CD4-positive, alpha-beta T cell (primary cell): ENCODE results near the gene PADI1. TPM values are rescaled to one million over a fixed set of nuclear protein-coding genes. Genes with fewer than 3 reads are reported as not detected.

Experiments used
- ATAC-seq: fragments of 200-7000 bp; cut with Tn5 transposase; one replicate; pipeline ENCODE4 v1.10.0; 2022; ENCODE audit warnings: mild to moderate bottlenecking; ENCODE audit not compliant: poor library complexity
- CTCF ChIA-PET: fragments of 350-600 bp; sonication (Branson Sonifier 250); formaldehyde crosslinking; loops from one replicate; lab custom pipeline; 2021; ENCODE audit warnings: antibody characterized with exemption, inconsistent platforms; lab: Charles Lee
- POLR2A ChIA-PET: fragments of 350-600 bp; sonication (Branson Sonifier 250); formaldehyde crosslinking; loops from one replicate; lab custom pipeline; 2021; ENCODE audit warnings: antibody characterized with exemption, inconsistent platforms; lab: Charles Lee
- DNase-seq, 14 experiments: peaks; one replicate each; pipeline ENCODE4 v3.0.0-alpha.2; 2013 to 2020; ENCODE audit warnings: mixed read lengths in 2 of 14
- H3K27ac ChIP-seq, 2 donors: one replicate each; pipeline versions ENCODE4 v1.5.1 to v1.7.0; 2013; ENCODE audit warnings: low read length in 2 of 2, low read depth in 1 of 2, mild to moderate bottlenecking in 1 of 2
- H3K27me3 ChIP-seq, 2 experiments: 1 replicate in 1 of 2; 2 replicates in 1 of 2; pipeline versions ENCODE4 v1.6.1 to v1.7.0; 2013; ENCODE audit warnings: low read length in 2 of 2, control low read depth in 1 of 2, mild to moderate bottlenecking in 1 of 2, moderate library complexity in 1 of 2; ENCODE audit not compliant: insufficient read depth in 2 of 2, control insufficient read depth in 1 of 2
- H3K36me3 ChIP-seq: one replicate; pipeline ENCODE4 v1.6.1; 2013; ENCODE audit warnings: low read length, control low read depth; ENCODE audit not compliant: insufficient read depth
- H3K4me1 ChIP-seq: one replicate; pipeline ENCODE4 v1.6.1; 2013; ENCODE audit warnings: low read length, control low read depth; ENCODE audit not compliant: insufficient read depth
- H3K4me3 ChIP-seq: one replicate; pipeline ENCODE4 v1.5.1; 2013; ENCODE audit warnings: mild to moderate bottlenecking, low read length, moderate library complexity
- H3K9me3 ChIP-seq, 2 experiments: 1 replicate in 1 of 2; 2 replicates in 1 of 2; pipeline versions ENCODE4 v1.6.1 to v1.7.0; 2013; ENCODE audit warnings: low read length in 2 of 2, mild to moderate bottlenecking in 2 of 2, control low read depth in 1 of 2, moderate library complexity in 1 of 2; ENCODE audit not compliant: control insufficient read depth in 1 of 2, insufficient read depth in 1 of 2
- H3K27ac Mint-ChIP-seq: one replicate; pipeline ENCODE4 v1.8.0; 2020; ENCODE audit warnings: mixed read lengths
- H3K27me3 Mint-ChIP-seq: one replicate; pipeline ENCODE4 v1.8.0; 2021; ENCODE audit warnings: mixed read lengths
- H3K36me3 Mint-ChIP-seq: one replicate; pipeline ENCODE4 v1.8.0; 2021; ENCODE audit warnings: low read depth, mixed read lengths
- H3K4me1 Mint-ChIP-seq: one replicate; pipeline ENCODE4 v1.8.0; 2021; ENCODE audit warnings: low read depth, mixed read lengths
- H3K4me3 Mint-ChIP-seq: one replicate; pipeline ENCODE4 v1.8.0; 2020; ENCODE audit warnings: mild to moderate bottlenecking, mixed read lengths
- H3K9me3 Mint-ChIP-seq: one replicate; pipeline ENCODE4 v1.8.0; 2020; ENCODE audit warnings: mixed read lengths
- CTCF ChIP-seq: fragments of 200-600 bp; IDR thresholded peaks from one replicate; pipeline ENCODE4 v1.8.0; 2022; ENCODE audit warnings: antibody characterized with exemption, mild to moderate bottlenecking
- intact Hi-C, 2 experiments: fragments of 100-400 bp; cut with DNase I in 1 of 2; cut with micrococcal nuclease in 1 of 2; formaldehyde crosslinking; loops; one replicate each; pipeline versions ENCODE4 v1.15.1 to v1.9.0; 2023 to 2025; cut with DNase I, micrococcal nuclease
- total RNA-seq, 174 experiments: library from RNA in 2 of 174; stranded (reverse) in 2 of 174; gene quantifications; one replicate each; pipeline ENCODE4 v1.2.3 and lab custom pipeline; 2021 to 2026

The PADI1 gene
- total RNA-seq, 2 experiments from 2014 or later: not detected

DNA sequence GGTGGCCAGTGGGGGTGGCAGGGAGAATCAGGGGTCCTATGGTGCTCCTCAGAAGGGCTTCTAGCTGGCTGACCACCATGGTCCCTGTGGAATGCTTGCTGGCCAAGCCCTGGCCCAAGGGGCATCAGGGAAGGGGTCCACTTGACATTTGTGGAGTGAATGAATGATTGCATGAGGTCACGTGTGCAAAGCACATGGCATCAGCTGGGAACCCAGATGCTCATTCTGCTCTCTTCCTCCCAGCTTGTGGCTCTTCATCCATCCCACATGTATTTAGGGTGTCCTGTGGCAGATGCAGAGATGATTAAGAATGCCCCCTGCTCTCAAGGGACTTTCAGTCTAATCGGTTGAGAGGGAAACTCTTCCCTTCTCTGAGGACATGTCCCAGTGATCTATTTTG lies 76.0 kb downstream of the PADI1 start:
- Mint-ChIP-seq H3K4me1 (no peaks in the 10 kb centered on the region), H3K36me3 (no peaks in the 10 kb centered on the region), H3K27me3 (peaks cover 26% of the 10 kb centered on the region), H3K27ac (no peak overlapping the region), H3K4me3 (no peak overlapping the region), H3K9me3 (no peaks in the 10 kb centered on the region)
- CTCF ChIA-PET: no interaction called here
- Histone ChIP-seq H3K27ac (no peak overlapping the region), H3K4me3 (no peak overlapping the region), H3K27me3 (no peaks in the 10 kb centered on the region), H3K9me3 (no peaks in the 10 kb centered on the region), H3K4me1 (no peaks in the 10 kb centered on the region), H3K36me3 (no peaks in the 10 kb centered on the region)
- ATAC-seq: no peak
- no peak for DNase-seq
- intact Hi-C loops: no loop called here
- POLR2A ChIA-PET: no interaction called here
- no peak for TF ChIP-seq CTCF

- no peak overlapping the region for H3K27ac ChIP-seq
- peak in 3 of 14 experiments; percentile 15 to 36 (median 19) for DNase-seq
- no peak overlapping the region for H3K4me3 ChIP-seq
- H3K27ac Mint-ChIP-seq: no peak overlapping the region
- H3K9me3 ChIP-seq: no peaks in the 10 kb centered on the region
- H3K4me1 ChIP-seq: no peaks in the 10 kb centered on the region
- H3K36me3 ChIP-seq: no peaks in the 10 kb centered on the region
- CTCF ChIA-PET: no interaction called here
- no peaks in the 10 kb centered on the region for H3K9me3 Mint-ChIP-seq
- intact Hi-C loops: no loop called here
- TF ChIP-seq CTCF: no peak
- no peaks in the 10 kb centered on the region for H3K36me3 Mint-ChIP-seq
- H3K27me3 Mint-ChIP-seq: peaks cover 30% of the 10 kb centered on the region
- no peaks in the 10 kb centered on the region for H3K27me3 ChIP-seq
- ATAC-seq: no peak
- POLR2A ChIA-PET: no interaction called here
- no peaks in the 10 kb centered on the region for H3K4me1 Mint-ChIP-seq
- H3K4me3 Mint-ChIP-seq: no peak overlapping the region
Observed at GRCh38 chr1:17281775-17282181, 76.8 kb downstream of the PADI1 start.

DNA sequence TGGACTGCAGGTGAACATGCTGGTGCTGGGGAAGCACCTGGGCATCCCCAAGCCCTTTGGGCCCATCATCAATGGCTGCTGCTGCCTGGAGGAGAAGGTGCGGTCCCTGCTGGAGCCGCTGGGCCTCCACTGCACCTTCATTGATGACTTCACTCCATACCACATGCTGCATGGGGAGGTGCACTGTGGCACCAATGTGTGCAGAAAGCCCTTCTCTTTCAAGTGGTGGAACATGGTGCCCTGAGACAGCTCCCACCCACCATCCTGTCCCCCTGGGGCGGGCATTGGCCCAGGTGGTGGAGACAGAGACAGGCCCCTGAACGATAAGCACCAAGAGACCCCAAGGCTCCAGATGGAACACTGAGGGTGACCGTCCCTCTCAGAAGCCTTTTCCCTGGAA lies 77.9 kb downstream of the PADI1 start:
- TF ChIP-seq CTCF: no peak
- no peaks in the 10 kb centered on the region for H3K4me1 Mint-ChIP-seq
- H3K27ac Mint-ChIP-seq: no peak overlapping the region
- no peaks in the 10 kb centered on the region for H3K9me3 Mint-ChIP-seq
- H3K4me1 ChIP-seq: no peaks in the 10 kb centered on the region
- no peak for DNase-seq
- no peaks in the 10 kb centered on the region for H3K9me3 ChIP-seq
- POLR2A ChIA-PET: no interaction called here
- intact Hi-C loops: no loop called here
- no peak for ATAC-seq
- H3K27me3 ChIP-seq: no peaks in the 10 kb centered on the region
- H3K27ac ChIP-seq: no peak overlapping the region
- H3K4me3 Mint-ChIP-seq: no peak overlapping the region
- H3K27me3 Mint-ChIP-seq: peaks cover 30% of the 10 kb centered on the region
- no peaks in the 10 kb centered on the region for H3K36me3 Mint-ChIP-seq
- H3K36me3 ChIP-seq: no peaks in the 10 kb centered on the region
- H3K4me3 ChIP-seq: no peak overlapping the region
- CTCF ChIA-PET: no interaction called here
